Measurements from ENCODE around the gene CLASP2.

The CLASP2 gene

DNA sequence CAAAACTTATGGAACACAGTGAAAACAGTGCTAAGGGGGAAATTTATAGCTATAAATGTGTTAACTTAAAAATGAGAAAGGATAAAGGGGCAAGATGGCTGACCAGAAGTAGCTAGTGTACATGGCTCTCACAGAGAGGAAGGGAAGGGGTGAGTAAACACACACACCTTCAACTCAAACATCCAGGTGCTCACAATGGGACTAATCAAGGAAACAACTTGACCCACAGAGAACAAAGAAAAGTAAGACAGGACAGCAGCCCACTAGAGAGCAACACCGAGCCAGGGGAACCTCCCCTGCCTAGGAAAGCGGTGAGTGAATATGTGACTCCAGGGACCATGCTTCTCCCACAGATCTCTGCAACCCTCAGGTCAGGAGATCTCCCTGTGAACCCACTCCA, 192.8 kb downstream of the CLASP2 start:
- DNase-seq (ENCODE audit: low read depth): no peak
- H3K4me3 ChIP-seq (ENCODE audit: control insufficient read depth, low read depth, low read length): no peak overlapping the region
- no peak for TF ChIP-seq CTCF (conservative IDR thresholded peaks at IDR 0.05; ENCODE audit: control insufficient read depth, insufficient read depth, low read depth, low read length)

DNA sequence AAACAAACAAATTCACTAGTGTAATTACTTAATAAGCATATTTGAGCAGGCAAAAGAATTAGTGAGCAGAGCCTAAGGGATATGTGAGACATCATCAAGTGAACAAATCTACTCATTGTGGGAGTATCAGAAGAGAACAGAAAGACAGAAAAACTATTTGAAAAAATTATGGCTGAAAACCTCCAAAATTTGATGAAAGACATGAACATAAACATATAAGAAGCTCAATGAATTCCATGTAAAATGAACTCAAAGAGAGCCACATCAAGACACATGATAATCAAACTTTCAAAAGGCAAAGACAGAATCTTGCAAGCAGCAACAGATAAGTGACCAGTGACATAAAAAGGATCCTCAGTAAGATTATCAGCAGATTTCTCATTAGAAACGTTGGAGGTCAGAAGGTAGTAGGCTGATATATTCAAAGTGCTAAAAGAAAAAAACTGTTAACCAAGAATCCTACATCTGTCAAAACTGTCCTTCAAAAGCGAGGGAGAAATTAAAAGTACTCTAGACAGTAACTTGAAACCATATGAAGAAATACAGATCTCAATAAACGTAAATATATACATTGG, 194.9 kb downstream of the CLASP2 start:
- TF ChIP-seq CTCF (conservative IDR thresholded peaks at IDR 0.05; ENCODE audit: control insufficient read depth, insufficient read depth, low read depth, low read length): no peak
- H3K4me3 ChIP-seq (ENCODE audit: control insufficient read depth, low read depth, low read length): no peak overlapping the region
- no peak for DNase-seq (ENCODE audit: low read depth)

DNA sequence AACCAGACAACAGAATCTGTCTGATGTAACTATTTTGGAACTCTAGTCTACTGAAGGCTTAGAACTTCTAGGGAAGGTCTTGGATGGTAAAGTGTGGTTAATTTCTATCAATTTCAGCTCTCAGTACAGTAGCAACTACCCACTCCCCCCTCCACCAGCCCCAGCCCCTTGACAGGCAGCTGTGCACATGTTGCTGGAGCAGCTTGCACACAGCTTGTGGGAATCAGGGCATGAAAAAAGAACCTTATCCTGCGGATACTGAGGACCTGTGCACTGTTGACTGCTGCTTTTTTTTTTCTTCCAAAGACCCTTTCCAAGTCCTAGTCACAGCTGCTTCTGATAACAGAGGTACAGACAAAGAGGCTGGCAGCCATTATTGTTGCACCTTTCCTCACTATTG, 196.3 kb downstream of the CLASP2 start:
- TF ChIP-seq CTCF (conservative IDR thresholded peaks at IDR 0.05; ENCODE audit: control insufficient read depth, insufficient read depth, low read depth, low read length): no peak
- no peak overlapping the region for H3K4me3 ChIP-seq (ENCODE audit: control insufficient read depth, low read depth, low read length)
- DNase-seq (ENCODE audit: low read depth): no peak

GRCh38 chr3:33513262-33513863, 204.7 kb downstream of the CLASP2 start:
- H3K4me3 ChIP-seq (ENCODE audit: control insufficient read depth, low read depth, low read length): no peak overlapping the region
- DNase-seq (ENCODE audit: low read depth): no peak
- no peak for TF ChIP-seq CTCF (conservative IDR thresholded peaks at IDR 0.05; ENCODE audit: control insufficient read depth, insufficient read depth, low read depth, low read length)

- no peak for TF ChIP-seq CTCF (conservative IDR thresholded peaks at IDR 0.05; ENCODE audit: control insufficient read depth, insufficient read depth, low read depth, low read length)
- DNase-seq (ENCODE audit: low read depth): no peak
- H3K4me3 ChIP-seq (ENCODE audit: control insufficient read depth, low read depth, low read length): no peak overlapping the region
These were observed 213.0 kb downstream of the CLASP2 start for GRCh38 chr3:33505027-33505426.

- H3K4me3 ChIP-seq (ENCODE audit: control insufficient read depth, low read depth, low read length): no peak overlapping the region
- DNase-seq (ENCODE audit: low read depth): no peak
- TF ChIP-seq CTCF (conservative IDR thresholded peaks at IDR 0.05; ENCODE audit: control insufficient read depth, insufficient read depth, low read depth, low read length): no peak
These were observed 221.6 kb downstream of the CLASP2 start for GRCh38 chr3:33496449-33496848.
